ENCODE results near the gene SPDYE1. TPM values are rescaled to one million over a fixed set of nuclear protein-coding genes. Genes with fewer than 3 reads are reported as not detected.
"Not testable (repeated sequence)": the region's sequence is repeated elsewhere in the genome, so short reads cannot be mapped to it uniquely, and the experiment has no call there.

Gene SPDYE1
- total RNA-seq, 1 donor from 2014 or later, result not detected

- not testable (repeated sequence) for DNase-seq
These were observed 3.0 kb upstream of the SPDYE1 start for GRCh38 chr7:43994681-43995080.

- DNase-seq, result not testable (repeated sequence)
These were observed 14.4 kb downstream of the SPDYE1 start for GRCh38 chr7:44012081-44012480.

- not testable (repeated sequence) for DNase-seq
These were observed 17.4 kb downstream of the SPDYE1 start for GRCh38 chr7:44015090-44015489.

GRCh38 chr7:44018857-44019807, 21.4 kb downstream of the SPDYE1 start:
- peak; percentile 97 for DNase-seq

GRCh38 chr7:44019825-44020224, 22.1 kb downstream of the SPDYE1 start:
- DNase-seq, result not testable (repeated sequence)

- not testable (repeated sequence) for DNase-seq
These were observed 24.4 kb downstream of the SPDYE1 start for GRCh38 chr7:44022069-44022468.

- not testable (repeated sequence) for DNase-seq
These were observed 25.2 kb downstream of the SPDYE1 start for GRCh38 chr7:44022796-44023467.

- DNase-seq, result not testable (repeated sequence)
These were observed 31.7 kb downstream of the SPDYE1 start for GRCh38 chr7:44029433-44029832.

- not testable (repeated sequence) for DNase-seq
These were observed 32.3 kb downstream of the SPDYE1 start for GRCh38 chr7:44030029-44030428.

GRCh38 chr7:44031319-44031718, 33.6 kb downstream of the SPDYE1 start:
- DNase-seq, result not testable (repeated sequence)

- DNase-seq, result not testable (repeated sequence)
These were observed 34.3 kb downstream of the SPDYE1 start for GRCh38 chr7:44032031-44032430.

GRCh38 chr7:44033971-44034844, 36.5 kb downstream of the SPDYE1 start:
- DNase-seq, result not testable (repeated sequence)

GRCh38 chr7:44036364-44036763, 38.7 kb downstream of the SPDYE1 start:
- not testable (repeated sequence) for DNase-seq

- not testable (repeated sequence) for DNase-seq
These were observed 40.3 kb downstream of the SPDYE1 start for GRCh38 chr7:44037951-44038350.

- DNase-seq, result not testable (repeated sequence)
These were observed 40.9 kb downstream of the SPDYE1 start for GRCh38 chr7:44038553-44038952.

GRCh38 chr7:44038961-44039558, 41.4 kb downstream of the SPDYE1 start:
- peak; percentile 80 for DNase-seq

- DNase-seq, result not testable (repeated sequence)
These were observed 42.2 kb downstream of the SPDYE1 start for GRCh38 chr7:44039800-44040492.

GRCh38 chr7:44040493-44040891, 42.8 kb downstream of the SPDYE1 start:
- not testable (repeated sequence) for DNase-seq

- DNase-seq, result no peak
These were observed 44.5 kb downstream of the SPDYE1 start for GRCh38 chr7:44042221-44042620.

- no peak for DNase-seq
These were observed 46.2 kb downstream of the SPDYE1 start for GRCh38 chr7:44043902-44044301.

All from occipital lobe (tissue), 2 donors.